HepG2 (cell line): ENCODE results near the gene C1orf116.

Experiments used
- EZH2 ChIP-seq: conservative IDR thresholded peaks from 2 replicates; pipeline ENCODE4 v1.6.1; 2012; ENCODE audit warnings: mild to moderate bottlenecking, low read depth, low read length, moderate library complexity
- KLF6 ChIP-seq: IDR thresholded peaks from 2 replicates; pipeline ENCODE4 v1.8.0; 2016; ENCODE audit warnings: missing biosample characterization, missing genetic modification reagents
- NKX3-1 ChIP-seq: sonication (generic); formaldehyde crosslinking; IDR thresholded peaks from 2 replicates; pipeline ENCODE4 v1.5.0; 2020; ENCODE audit warnings: missing genetic modification reagents
- POLR2A ChIP-seq, 2 experiments: IDR thresholded peaks; 2 replicates each; pipeline ENCODE4 v1.6.1; 2011; ENCODE audit warnings: low read depth in 2 of 2, low read length in 2 of 2, mild to moderate bottlenecking in 1 of 2, moderate library complexity in 1 of 2; ENCODE audit not compliant: insufficient read depth in 1 of 2
- SIN3A ChIP-seq: IDR thresholded peaks from 2 replicates; pipeline ENCODE4 v1.6.1; 2011; ENCODE audit warnings: low read depth, mild to moderate bottlenecking, control low read depth, low read length, borderline replicate concordance
- TF ChIP-seq, protein P1 (sequence below): sonication (generic); formaldehyde crosslinking; IDR thresholded peaks from 2 replicates; pipeline ENCODE4 v1.5.0; 2020; ENCODE audit warnings: missing genetic modification reagents
- TF ChIP-seq, protein P2 (sequence below): sonication (generic); formaldehyde crosslinking; IDR thresholded peaks from 2 replicates; pipeline ENCODE4 v1.5.0; 2020; ENCODE audit warnings: mild to moderate bottlenecking, missing genetic modification reagents, moderate library complexity

DNA sequence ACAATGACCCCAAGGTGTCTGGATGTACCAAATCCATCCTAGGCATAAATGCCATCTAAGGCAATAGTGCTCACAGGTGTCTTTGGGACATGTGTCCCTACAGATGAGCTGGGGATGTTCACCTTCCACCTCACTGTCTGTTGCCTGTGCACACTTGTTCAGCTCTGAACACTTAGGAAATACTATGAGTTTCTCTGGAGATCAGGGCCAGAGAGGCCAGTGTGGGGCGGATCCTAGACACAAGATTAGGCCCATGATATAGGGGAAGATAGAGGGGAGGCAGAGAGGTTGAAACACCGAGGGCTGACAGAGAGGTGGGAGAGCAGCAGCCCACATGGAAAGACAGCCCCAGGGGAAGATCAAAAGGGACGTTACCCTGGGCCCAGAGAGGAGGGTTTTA, 25.6 kb downstream of the C1orf116 start:
- TF ChIP-seq, protein P1, sequence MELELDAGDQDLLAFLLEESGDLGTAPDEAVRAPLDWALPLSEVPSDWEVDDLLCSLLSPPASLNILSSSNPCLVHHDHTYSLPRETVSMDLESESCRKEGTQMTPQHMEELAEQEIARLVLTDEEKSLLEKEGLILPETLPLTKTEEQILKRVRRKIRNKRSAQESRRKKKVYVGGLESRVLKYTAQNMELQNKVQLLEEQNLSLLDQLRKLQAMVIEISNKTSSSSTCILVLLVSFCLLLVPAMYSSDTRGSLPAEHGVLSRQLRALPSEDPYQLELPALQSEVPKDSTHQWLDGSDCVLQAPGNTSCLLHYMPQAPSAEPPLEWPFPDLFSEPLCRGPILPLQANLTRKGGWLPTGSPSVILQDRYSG (CRISPR knock-in tag), result no peak
- no peak for TF ChIP-seq NKX3-1 (CRISPR knock-in tag)
- TF ChIP-seq, protein P2, sequence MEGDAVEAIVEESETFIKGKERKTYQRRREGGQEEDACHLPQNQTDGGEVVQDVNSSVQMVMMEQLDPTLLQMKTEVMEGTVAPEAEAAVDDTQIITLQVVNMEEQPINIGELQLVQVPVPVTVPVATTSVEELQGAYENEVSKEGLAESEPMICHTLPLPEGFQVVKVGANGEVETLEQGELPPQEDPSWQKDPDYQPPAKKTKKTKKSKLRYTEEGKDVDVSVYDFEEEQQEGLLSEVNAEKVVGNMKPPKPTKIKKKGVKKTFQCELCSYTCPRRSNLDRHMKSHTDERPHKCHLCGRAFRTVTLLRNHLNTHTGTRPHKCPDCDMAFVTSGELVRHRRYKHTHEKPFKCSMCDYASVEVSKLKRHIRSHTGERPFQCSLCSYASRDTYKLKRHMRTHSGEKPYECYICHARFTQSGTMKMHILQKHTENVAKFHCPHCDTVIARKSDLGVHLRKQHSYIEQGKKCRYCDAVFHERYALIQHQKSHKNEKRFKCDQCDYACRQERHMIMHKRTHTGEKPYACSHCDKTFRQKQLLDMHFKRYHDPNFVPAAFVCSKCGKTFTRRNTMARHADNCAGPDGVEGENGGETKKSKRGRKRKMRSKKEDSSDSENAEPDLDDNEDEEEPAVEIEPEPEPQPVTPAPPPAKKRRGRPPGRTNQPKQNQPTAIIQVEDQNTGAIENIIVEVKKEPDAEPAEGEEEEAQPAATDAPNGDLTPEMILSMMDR, result no peak
- TF ChIP-seq SIN3A, result no peak
- no peak for TF ChIP-seq POLR2A (IDR thresholded peaks at IDR 0.05; ENCODE audit: insufficient read depth in 1 of 2, low read depth in 2 of 2, low read length in 2 of 2)
- no peak for TF ChIP-seq EZH2
- no peak for TF ChIP-seq KLF6 (CRISPR knock-in tag)
